GM12878 (cell line): ENCODE data around the gene FOXJ1. TPM values are rescaled to one million over a fixed set of nuclear protein-coding genes. Genes with fewer than 3 reads are reported as not detected.

Experiments
- ATAC-seq: fragments of 200-7000 bp; cut with Tn5 transposase; 3 replicates; pipeline ENCODE4 v1.9.1; 2020; ENCODE audit warnings: mild to moderate bottlenecking, moderate library complexity
- BruUV-seq: library from RNA; stranded (reverse); fragments of 400-500 nt; replicated peaks from 2 replicates; lab custom pipeline; 2021; lab: Mats Ljungman, UMichigan
- CTCF ChIA-PET: fragments of 300-600 bp; sonication (Branson Sonifier 250); formaldehyde crosslinking; extraction: SDS; loops from one replicate; lab custom pipeline; 2021; ENCODE audit warnings: inconsistent platforms; lab: Yijun Ruan, JAX
- POLR2A ChIA-PET: fragments of 350-600 bp; formaldehyde crosslinking; extraction: SDS; loops from one replicate; lab custom pipeline; 2021; ENCODE audit warnings: inconsistent platforms; lab: Charles Lee
- RAD21 ChIA-PET: fragments of 300-600 bp; sonication (Branson Sonifier 250); formaldehyde crosslinking; loops from one replicate; lab custom pipeline; 2023; ENCODE audit warnings: antibody characterized with exemption; ENCODE audit not compliant: unreplicated experiment; lab: Charles Lee
- SMC1A ChIA-PET: fragments of 300-600 bp; sonication (Branson Sonifier 250); formaldehyde crosslinking; loops from one replicate; lab custom pipeline; 2023; ENCODE audit not compliant: unreplicated experiment, uncharacterized antibody; lab: Charles Lee
- DNase-seq: peaks from one replicate; pipeline ENCODE4 v3.0.0-alpha.2; 2011; ENCODE audit warnings: low read depth, low spot score
- FAIRE-seq: peaks from 3 replicates; lab custom pipeline; 2011; peaks lifted over from hg19 to GRCh38; lab: Jason Lieb, UNC
- H2AFZ ChIP-seq: 2 replicates; pipeline ENCODE4 v1.6.0; 2011; ENCODE audit warnings: low read depth, low read length, control low read depth; ENCODE audit not compliant: control insufficient read depth
- H3K27ac ChIP-seq: 2 replicates; pipeline ENCODE4 v1.5.1; 2011; ENCODE audit warnings: control low read depth; ENCODE audit not compliant: control insufficient read depth, insufficient read depth
- H3K27me3 ChIP-seq, 2 experiments: replicated peaks in 1 of 2; 2 replicates each; pipeline versions ENCODE4 v1.6.0 to v1.6.1; 2011; ENCODE audit warnings: low read length in 1 of 2; ENCODE audit not compliant: control insufficient read depth in 2 of 2, insufficient read depth in 2 of 2
- H3K36me3 ChIP-seq, 2 experiments: 2 replicates each; pipeline ENCODE4 v1.5.1; 2011; ENCODE audit warnings: low read length in 1 of 2; ENCODE audit not compliant: control insufficient read depth in 2 of 2, insufficient read depth in 2 of 2
- H3K4me1 ChIP-seq: 2 replicates; pipeline ENCODE4 v1.6.1; 2011; ENCODE audit warnings: mild to moderate bottlenecking, low read length, moderate library complexity, mixed read lengths; ENCODE audit not compliant: control insufficient read depth, insufficient read depth
- H3K4me2 ChIP-seq: 2 replicates; pipeline ENCODE4 v1.6.0; 2011; ENCODE audit warnings: control low read depth; ENCODE audit not compliant: control insufficient read depth, insufficient read depth
- H3K4me3 ChIP-seq: fragments of 200-600 bp; sonication (generic); 2 replicates; pipeline ENCODE4 v1.5.1; 2016
- H3K79me2 ChIP-seq: 2 replicates; pipeline ENCODE4 v1.6.0; 2011; ENCODE audit warnings: low read length; ENCODE audit not compliant: control insufficient read depth, insufficient read depth
- H3K9ac ChIP-seq: 2 replicates; pipeline ENCODE4 v1.8.0; 2011; ENCODE audit warnings: low read length, control low read depth, mixed read lengths; ENCODE audit not compliant: control insufficient read depth, insufficient read depth
- H3K9me3 ChIP-seq: replicated peaks from 3 replicates; pipeline ENCODE4 v1.5.1; 2011; ENCODE audit warnings: mild to moderate bottlenecking, low read length; ENCODE audit not compliant: control insufficient read depth, insufficient read depth
- H4K20me1 ChIP-seq: 2 replicates; pipeline ENCODE4 v1.6.0; 2011; ENCODE audit not compliant: control insufficient read depth, insufficient read depth
- ATF2 ChIP-seq: IDR thresholded peaks from 2 replicates; pipeline ENCODE4 v1.6.1; 2012; ENCODE audit warnings: low read length, inconsistent platforms
- EED ChIP-seq: sonication (generic); IDR thresholded peaks from 2 replicates; pipeline ENCODE4 v1.6.1; 2016; ENCODE audit warnings: antibody characterized with exemption, low read depth
- ZZZ3 ChIP-seq: IDR thresholded peaks from 2 replicates; pipeline ENCODE4 v1.6.1; 2011; ENCODE audit warnings: low read depth; ENCODE audit not compliant: control insufficient read depth, insufficient read length
- WGBS: methylation state at CpG from one replicate; pipeline ENCODE4 v1.1.6; 2016; ENCODE audit warnings: low lambda C conversion rate; ENCODE audit not compliant: insufficient replicate concordance, insufficient coverage; ENCODE audit errors: missing lambda C conversion rate; 5-methylcytosine and 5-hydroxymethylcytosine counted together
- in situ Hi-C: fragments of 300-500 bp; cut with MboI; formaldehyde crosslinking; loops from 9 replicates; pipeline ENCODE4 v1.14.3; 2018; ENCODE audit warnings: mixed read lengths
- intact Hi-C: fragments of 100-400 bp; cut with micrococcal nuclease; formaldehyde crosslinking; loops from one replicate; pipeline ENCODE4 v1.14.2; 2022; ENCODE audit not compliant: unreplicated experiment
- polyA plus RNA-seq, 11 experiments: library from polyadenylated mRNA; depleted of rRNA in 4 of 11; unstranded in 6 of 11; stranded (reverse) in 5 of 11; fragments of >200 nt; fragmentation: Nextera tagmentation in 4 of 11; fragmentation: Illumina TruSeq in 1 of 11; extraction: Ambion mirVana in 4 of 11; extraction: Trizol in 1 of 11; gene quantifications; 1 replicate in 1 of 11; 2 replicates in 10 of 11; pipeline versions ENCODE4 v1.2.1 to v1.2.3, GENCODE V29; 2011 to 2016; ENCODE audit warnings: inconsistent platforms in 2 of 11, missing spikeins in 2 of 11, low read depth in 1 of 11
- total RNA-seq, 4 experiments: library from RNA; depleted of rRNA in 3 of 4; stranded (reverse); fragments of >200 nt in 3 of 4; fragmentation: Illumina TruSeq in 1 of 4; extraction: Trizol in 1 of 4; gene quantifications; 2 replicates each; pipeline versions ENCODE4 v1.2.1 to v1.2.3, GENCODE V29; 2013 to 2021

Gene FOXJ1
- total and polyA plus RNA-seq, 10 of the 15 experiments (the other 5 are each of a cell fraction or from before 2014, with no cell fraction given), result not detected

GRCh38 chr17:76138234-76138895 lies 2.7 kb downstream of the FOXJ1 start:
- Histone ChIP-seq H3K9ac (no peak overlapping the region), H3K4me2 (no peak overlapping the region), H3K4me3 (no peak overlapping the region), H3K9me3 (no peaks in the 10 kb centered on the region), H3K27me3 (peaks cover 5 to 11% of the 10 kb centered on the region in 2 experiments), H2AFZ (no peak overlapping the region), H3K79me2 (no peaks in the 10 kb centered on the region), H3K4me1 (peaks cover 16% of the 10 kb centered on the region), H3K36me3 (no peaks in the 10 kb centered on the region), H3K27ac (no peak overlapping the region), H4K20me1 (no peaks in the 10 kb centered on the region)
- FAIRE-seq (no peak), DNase-seq (no peak), ATAC-seq (no peak)
- TF ChIP-seq ZZZ3 (no peak), EED (no peak), ATF2 (no peak)
- intact Hi-C loops, result no loop called here
- ChIA-PET CTCF (no interaction called here), RAD21 (no interaction called here), SMC1A (no interaction called here), POLR2A (interaction anchor here (0.5 kb wide), 1 partner anchor 10 kb away, joined by 3 read pairs; no protein-coding TSS in a partner anchor)
- no TSS peak for BruUV-seq
- 36% methylated on average over 14 of the region's 23 CpGs for WGBS
- in situ Hi-C loops, result no loop called here
